HG02884 (cell line): Measurements from ENCODE around the gene ZBTB22.
"Not testable (repeated sequence)": the region's sequence is repeated elsewhere in the genome, so short reads cannot be mapped to it uniquely, and the experiment has no call there.

ENCODE experiments used
- ATAC-seq: cut with Tn5 transposase; IDR thresholded peaks from one replicate; pipeline ENCODE4 v1.9.1; 2021; ENCODE audit warnings: mild to moderate bottlenecking, moderate library complexity; ENCODE audit not compliant: unreplicated experiment

The ZBTB22 gene

DNA sequence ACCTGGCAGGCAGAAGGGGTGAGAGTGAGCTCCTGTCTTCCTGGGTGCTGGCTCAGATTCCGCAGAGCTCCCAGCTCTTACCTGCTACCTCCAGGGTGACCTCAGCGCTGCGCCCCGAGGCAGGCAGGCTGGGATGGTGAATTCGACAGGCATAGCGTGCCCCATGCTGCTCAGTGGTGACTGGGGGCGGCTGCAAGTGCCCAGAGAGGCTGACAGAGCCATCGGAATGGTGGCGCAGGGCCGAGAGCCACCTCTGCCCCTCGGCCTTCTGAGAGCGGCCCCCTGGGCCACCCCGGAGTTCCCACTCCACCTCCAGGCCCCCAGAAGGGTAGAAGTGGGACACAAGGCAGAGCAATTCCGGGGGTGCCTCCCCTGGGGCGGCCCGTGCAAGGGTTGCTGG lies 13.3 kb downstream of the ZBTB22 start:
- no peak for ATAC-seq

DNA sequence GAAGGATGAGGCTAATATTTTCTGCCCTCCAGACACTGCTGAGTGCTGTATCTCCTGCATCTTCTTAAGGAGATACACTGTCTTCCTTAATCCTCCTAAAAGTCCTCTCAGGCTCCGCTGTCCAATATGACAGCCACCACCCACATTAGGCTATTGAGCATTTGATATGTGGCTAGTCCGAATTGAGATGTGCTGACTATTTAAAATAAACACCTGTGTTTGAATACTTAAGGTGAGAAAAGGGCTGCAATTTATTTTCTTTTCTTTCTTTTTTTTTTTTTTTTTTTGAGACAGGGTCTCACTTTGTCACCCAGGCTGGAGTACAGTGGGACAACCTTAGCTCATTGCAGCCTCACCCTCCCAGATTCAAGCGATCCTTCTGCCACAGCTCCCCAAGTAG lies 15.7 kb downstream of the ZBTB22 start:
- no peak for ATAC-seq

DNA sequence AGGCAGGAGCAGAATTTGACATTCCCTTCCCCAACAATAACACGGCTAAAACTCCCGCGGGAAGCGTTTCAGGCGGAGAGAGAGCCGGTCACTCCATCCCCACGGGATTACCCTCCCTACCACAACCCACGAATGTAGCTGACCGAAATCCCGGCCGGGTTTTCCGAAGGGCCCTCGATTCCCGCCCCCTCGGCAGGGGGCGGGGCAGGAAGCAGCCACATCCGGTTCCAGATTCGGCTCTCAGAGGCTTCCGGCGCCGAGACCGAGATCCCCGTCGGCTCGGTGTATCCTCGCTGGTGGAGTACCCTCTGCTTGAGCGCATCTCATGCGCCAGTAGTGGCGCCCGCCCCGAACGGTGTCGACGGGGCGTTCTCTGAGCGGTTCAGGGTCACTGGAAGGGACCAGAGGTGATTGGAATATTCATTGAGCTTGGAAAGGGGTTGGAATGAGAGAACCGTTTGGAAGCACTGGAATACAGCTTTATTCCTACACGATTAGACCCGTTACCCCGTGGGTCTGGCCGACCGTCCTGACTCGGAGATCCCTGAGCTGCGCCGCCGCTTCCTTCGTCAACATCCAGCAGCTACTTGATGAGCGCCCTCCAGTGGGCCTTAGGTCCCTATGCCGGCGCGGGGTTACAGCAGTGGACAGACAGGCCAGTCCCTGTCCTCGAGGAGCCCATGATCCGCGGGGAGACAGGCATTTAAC lies 18.2 kb downstream of the ZBTB22 start:
- peak; percentile 55 for ATAC-seq

DNA sequence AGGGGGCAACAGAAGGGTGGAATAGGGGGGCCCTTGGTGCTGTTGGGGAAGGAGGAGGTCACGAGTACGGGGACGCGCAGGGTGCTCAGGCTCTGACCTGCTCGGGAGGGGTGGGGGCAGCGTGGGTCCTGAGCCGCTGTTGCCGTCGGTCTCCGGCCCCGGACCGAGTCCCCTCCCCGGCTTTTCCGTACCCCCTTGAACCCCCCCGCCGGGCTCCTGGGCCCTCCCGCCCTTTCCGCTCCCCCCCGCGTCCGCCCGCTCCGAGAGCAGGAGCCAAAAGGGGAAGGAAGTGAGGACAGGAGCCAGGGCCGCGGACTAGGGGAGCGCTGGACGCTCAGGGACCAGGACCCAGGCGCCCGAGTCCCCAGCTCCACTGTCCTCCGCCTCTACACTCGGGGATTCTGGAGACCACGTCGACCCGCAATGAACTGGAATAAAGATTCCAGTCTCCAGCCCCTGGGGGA lies 18.7 kb downstream of the ZBTB22 start, which contains the start of gene RGL2:
Gene RGL2, minus strand, starts transcription at position 170 of the 464 bp plus-strand sequence. CDS start 332 bp downstream, outside the sequence.
- peak; percentile 16 for ATAC-seq

DNA sequence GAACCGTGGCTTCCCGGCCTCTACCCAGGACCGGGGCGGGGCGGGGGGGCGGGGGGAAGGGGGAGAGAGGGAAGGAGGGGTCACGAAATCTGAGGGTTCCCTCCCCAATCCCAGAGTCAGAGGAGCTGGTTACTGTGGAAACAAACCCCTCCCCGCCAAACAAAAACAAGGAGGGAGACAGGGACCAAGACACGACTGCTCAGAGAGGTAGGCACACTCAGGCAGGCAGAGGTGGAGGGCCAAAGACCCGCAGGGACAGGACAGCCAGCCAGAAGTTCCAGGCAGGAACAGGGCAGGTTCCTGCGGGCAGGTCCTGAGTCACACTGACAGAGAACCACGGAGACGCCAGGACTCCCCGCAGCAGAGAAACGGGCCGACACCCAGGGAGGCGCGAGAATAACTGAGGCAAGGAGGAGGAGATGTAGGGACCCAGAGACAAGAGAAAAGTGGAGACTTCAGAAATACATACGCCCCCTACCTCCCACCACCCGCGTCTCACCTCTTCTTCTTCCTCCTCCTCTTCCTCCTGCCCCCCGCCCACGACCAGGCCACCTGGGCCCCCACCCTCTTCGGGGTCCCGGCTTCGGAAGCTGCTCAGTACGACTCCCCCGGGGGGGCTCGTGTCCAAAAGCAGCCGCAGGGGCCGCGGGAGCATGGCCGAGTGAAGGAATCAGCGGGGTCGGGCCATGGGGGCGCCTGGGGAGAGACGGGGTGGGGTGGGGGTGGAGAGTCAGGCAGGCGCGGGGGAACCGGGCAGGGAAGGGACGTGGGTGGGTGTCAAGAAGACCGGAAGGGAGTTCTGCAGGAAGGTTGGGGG lies 19.4 kb downstream of the ZBTB22 start:
- ATAC-seq = no peak

DNA sequence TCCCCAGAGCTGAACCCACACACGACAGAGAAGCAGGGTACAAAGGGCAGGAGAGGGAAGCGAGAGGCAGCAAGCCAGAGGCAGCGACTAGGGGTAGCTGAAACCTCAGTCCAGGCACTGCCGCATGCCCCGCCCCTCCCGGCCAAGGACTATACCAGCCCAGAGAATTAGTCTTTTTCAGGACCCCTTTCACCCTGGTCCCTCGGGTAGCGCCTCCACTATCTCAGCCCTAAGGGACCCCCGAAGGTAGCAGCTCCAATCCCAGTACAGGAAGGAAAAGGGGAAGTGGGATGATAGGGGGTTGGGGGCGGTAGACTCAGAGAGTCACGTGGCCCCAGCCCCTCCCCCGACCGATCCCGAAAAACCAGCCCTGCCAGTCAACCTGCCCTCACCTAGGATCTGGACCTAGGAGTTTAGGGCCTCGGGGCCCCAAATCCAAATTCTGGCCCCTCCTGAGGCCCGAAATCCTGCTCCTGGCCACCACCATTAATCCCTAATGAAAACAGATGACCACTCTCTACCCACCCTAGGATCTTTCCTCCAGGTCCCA lies 20.1 kb downstream of the ZBTB22 start:
- no peak for ATAC-seq

DNA sequence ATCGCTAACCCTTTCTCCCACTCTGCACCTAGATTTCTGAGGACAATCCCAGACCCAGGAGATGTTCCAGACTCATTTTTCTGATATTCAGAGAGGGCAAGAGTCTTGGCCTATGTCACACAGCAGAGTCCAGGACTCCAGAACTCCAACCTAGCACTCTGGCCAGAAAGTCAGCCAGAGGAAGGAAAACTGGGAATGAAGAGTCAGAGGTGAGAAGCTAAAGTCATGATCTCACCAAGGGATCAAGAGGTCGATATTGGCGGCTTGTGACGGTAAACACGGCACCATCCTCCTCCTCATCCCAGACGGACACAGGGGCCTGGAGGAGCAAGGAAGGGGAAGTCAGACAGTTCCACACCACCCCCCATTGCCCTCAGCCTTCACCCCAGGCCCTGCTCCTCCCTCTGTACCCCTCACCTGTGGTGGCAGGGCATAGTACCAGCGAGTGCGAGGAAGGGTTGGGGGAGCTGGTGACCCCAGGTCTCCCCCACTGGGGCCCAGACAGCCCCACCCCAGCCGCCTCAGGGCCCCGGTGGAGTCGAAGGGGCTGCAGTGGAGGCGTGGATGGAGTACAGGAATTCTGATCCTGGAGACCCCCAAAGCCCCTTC lies 20.6 kb downstream of the ZBTB22 start:
- no peak for ATAC-seq

DNA sequence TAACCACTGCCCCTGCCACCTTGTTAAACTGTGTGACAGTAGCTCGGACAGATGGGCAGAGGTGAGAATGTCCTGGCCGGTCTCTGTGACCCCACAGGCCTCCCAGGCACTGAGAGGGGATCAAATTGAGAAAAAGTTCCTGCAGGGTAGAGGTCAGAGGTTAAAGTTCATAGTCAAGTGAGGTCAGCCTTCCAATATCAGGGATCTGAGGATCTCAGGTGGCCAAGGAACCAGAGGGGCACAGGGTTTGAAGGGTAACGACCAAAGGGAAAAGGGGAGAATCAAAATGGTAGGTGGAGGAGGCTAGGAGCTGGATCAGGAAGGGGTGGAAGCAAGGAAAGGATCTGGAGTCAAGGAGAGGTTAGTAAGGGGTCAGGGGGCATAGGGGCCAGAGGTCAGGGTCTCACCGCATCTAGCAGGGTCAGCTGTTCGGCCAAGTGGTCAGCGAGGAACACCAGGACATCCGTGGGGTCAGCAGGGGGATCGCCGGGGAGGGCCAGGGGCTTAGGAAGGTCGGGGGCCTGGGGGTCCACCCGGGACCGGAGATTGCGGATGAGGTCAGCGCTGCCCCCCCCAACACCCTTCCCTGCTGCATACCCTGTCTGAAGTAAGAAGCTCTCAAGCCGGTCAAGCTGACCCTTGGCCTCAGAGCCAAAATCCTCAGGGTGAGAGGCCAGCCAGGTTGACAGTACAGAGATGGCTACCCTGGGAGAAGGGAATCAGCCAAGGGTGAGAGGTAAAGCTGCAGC lies 21.7 kb downstream of the ZBTB22 start:
- no peak for ATAC-seq

DNA sequence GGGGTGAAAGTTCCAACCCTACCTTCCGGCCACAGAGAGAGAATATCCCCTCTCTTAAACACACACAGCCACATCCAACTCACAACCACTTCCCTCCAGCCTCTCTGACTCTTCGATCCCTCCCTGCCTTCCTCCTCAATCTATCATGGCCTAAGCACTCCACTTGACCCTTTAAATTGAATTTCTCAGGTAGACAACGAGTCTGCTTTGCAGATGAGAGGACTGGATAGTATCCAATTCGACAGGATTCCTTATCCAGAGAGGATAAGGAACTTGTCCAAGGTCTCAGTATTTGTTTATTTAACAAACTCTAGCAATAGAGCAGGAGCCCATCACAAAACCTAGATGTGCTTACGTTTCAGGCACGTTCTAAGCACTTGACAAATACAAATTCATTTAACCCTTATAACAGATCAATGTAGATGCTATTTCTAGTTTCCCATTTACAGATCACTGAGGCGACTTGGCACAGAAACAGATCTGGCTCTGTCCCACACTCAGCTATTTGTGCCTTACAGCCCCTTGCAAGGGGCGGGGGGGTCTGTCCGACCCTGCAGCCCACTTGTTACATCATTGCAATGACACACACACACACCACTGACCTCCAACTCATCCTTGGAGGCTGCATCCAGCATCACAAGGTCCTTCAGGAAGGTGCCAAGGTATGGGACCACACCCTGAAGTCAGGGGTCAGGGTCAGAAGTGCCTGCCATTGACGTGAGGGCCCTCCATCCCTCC lies 23.3 kb downstream of the ZBTB22 start:
- ATAC-seq = no peak

DNA sequence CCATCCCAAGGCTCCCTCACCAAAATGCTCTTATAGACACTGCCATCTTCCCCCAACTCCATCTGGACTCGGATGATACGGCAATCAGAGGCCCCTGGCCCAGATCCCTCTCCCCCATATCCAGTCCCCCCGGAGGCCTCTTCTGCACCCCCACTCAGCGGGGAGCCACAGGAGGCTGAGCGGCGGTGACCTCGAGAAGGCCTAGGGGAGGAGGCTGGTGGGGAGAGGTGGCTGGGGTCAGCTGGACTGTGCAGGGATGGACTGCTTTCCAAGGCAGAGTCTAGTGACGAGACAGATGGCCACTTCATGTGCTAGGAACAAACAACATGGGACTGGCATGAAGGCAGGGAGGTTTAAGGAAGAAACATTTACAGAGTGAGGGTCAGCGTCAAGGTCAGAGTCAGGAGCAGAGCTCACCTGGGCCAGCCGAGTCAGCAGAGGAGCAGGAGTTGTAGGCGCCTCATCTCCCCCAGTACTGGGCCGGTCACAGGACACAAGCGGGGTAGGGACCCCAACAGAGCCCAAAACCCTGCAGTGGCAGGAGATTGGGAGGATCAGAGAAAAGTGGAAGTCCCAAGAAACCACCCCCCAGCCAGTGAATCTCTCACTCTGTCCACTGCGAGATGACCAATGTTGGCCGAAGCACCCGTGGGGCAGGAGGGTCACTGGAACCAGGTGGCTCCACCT lies 24.4 kb downstream of the ZBTB22 start:
- no peak for ATAC-seq

DNA sequence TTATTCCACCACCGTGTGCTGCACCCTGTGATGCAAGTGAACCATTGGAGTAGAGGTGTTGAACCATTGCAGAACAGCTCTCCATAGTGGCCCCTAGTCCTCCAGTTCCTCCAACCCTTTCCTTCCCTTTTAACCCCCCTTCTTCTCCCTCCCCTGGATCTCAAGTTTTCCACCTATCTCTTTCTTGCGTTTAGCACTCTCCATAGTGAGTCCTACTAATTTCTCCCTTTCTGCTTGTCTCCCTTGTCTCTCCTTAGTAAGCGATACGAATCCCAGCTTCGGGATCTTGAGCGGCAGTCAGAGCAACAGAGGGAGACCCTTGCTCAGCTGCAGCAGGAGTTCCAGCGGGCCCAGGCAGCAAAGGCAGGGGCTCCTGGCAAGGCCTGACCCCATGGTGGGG lies 27.1 kb downstream of the ZBTB22 start:
- ATAC-seq = no peak

DNA sequence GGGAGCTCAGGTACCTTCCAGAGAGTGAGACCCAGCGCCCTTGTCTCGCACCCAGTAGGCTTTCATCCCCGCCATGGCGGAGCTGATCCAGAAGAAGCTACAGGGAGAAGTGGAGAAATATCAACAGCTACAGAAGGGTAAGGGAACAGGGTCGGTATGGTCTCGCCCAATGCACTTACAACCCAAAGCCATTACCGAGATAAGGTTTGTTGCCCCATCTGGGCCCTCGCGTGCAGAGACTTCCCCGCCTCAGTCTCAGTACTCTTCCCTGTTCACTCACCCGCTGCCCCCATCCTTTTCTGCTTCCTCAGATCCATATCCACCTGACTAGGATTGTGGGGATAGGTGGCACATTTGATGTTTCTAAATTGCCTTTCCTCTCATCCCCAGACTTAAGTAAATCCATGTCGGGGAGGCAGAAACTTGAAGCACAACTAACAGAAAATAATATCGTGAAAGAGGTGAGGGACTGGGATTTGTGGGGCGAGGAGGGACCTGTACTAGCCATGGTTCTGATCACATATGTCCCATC lies 27.7 kb downstream of the ZBTB22 start:
- ATAC-seq = no peak

DNA sequence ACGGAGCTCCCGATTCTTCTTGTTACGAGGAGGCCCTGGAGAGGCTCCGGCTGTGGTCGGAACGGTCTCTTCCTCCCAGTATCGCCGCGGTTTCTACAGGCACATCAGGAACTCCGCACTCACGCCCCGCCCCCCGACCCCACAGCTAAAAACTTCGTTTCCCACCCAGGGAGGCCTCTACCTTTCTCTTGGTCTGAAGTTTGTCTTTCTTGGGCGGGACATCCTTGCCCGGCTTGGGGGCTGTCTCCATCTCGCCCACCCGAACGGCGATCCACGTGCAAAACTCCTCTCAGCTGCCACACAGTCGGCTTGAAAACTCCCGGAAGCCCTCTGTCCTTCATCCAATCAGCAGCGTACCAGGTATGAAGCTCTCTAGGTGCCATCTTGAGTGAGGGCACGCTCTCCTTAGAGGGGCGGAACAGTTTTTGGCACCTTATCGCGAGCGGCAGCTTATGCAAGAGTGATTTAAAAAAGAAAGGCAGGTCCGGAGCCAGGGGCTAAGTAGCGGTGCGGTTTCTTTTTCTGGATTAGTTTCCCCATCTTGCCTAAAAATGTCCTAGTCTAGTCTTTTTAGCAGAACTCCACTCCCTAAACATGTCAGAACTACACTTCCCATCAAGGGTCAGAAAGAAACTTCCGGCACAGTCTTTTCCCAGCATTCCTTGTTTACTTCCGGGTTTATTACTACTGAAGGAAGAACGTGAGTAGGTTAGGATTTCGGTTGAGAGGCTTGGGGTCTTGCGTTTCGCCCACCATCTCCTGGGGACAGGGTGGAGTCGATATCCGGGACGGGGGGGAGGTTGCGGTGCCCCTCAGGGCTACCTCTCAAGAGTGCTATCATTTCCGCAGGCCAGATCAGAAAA lies 28.4 kb downstream of the ZBTB22 start, which contains the start of the genes PFDN6 and WDR46:
Gene PFDN6, plus strand, starts transcription at position 681 of the 863 bp plus-strand sequence. CDS start 256 bp downstream, outside the sequence.
Gene WDR46, minus strand, starts transcription at position 319 of the 863 bp plus-strand sequence. Its CDS starts 69 bp downstream, at position 250.
- peak; percentile 79 for ATAC-seq

DNA sequence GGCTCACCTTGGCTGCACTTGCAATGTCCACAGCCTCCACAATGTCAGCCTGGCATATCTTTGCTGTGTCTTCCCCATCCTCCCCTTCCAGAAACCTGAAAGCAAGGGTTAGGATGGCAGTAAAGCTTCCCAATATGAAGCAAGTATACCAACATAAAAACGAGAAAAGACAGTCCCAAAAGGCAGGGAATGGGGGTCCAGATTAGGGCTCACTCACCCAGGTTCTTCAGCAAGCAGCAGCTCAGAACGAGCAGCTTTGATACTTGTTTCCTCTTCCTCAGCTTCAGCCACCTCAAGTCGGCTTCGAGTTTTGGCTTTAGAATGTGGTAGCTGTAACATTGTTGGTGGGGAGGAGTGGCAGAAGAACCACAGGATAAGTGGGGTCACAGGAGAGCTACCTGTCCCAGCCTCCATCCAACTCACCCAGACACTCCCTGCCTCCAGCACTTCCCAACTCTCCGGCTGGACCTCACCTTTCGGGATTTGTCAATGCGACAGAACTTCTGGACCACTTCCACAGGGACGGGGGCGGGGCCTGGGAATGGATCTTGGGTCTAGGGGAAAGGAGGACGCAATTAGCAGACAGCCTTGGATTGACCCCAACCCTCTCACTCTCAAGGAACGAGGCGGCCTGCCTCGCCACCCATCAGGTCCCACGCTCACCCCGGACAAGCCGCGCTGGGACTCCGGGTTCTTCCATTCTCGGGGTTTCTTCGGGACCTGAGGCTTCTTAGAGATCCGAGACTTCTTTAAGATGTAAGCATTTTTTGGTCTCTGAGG lies 29.2 kb downstream of the ZBTB22 start:
- no peak for ATAC-seq

DNA sequence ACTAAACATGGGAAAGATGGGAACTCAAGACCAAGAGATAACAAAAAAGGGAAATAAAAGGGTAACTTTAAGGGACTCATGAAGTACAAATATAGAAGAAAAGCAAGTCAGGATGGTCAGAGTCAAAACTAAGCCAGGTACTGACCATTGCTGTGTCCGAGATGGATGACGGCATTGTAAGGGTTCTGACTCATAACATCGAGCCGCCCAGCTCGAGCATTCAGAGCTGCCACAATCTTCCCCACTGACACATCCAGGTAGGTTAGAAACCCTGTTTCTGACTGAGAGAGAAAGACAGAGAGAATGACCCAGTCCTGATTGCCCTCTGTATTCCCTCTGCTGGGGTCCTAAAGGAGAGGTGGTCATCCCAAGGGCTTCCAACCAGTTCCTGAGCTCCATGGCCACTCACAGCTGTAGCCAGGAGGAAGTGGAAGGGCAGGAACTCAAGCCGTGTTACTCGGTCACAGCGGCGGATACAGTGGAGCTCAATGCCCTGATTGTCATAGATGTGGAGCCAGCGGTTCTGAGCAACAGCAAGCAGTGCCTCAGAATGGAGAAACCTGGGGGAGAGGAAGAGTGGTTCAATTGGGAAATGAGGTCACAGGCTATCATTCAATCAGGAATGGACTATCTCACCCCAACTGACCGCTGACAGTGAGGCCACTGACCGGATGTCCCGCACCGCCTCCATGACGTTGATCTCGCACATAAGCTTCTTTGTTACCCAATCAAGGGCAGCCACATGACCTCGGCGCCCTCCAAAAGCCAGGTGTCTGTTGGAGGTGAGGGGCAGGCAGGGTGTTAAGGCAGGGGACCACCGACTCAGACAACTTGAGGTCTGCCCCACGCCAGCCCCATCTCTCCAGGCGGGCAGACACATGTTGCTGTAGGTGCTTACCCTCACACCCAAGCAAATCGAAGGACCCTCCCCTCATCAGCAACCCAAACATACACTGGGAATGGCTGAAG lies 30.3 kb downstream of the ZBTB22 start:
- ATAC-seq = no peak

DNA sequence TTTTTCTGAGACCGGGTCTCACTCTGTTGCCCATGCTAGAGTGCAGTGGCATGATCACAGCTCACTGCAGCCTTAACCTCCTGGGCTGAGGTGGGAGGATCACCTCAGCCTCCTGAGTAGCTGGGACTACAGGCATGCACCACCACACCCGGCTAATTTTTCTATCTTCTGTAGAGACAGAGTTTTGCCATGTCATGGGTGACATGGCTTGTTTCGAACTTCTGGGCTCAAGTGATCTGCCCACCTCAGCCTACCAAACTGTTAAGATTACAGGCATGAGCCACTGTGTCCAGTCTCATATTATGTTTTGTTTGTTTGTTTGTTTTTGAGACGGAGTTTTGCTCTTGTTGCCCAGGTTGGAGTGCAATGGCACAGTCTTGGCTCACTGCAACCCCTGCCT lies 32.3 kb downstream of the ZBTB22 start:
- not testable (repeated sequence) for ATAC-seq
